ENCODE data around the gene PLXNA4. TPM values are rescaled to one million over a fixed set of nuclear protein-coding genes. Genes with fewer than 3 reads are reported as not detected.

PLXNA4 gene
- polyA plus RNA-seq, 1 donor (not counting 4 experiments of a cell fraction or from before 2014, with no cell fraction given): 0.01 TPM

DNA sequence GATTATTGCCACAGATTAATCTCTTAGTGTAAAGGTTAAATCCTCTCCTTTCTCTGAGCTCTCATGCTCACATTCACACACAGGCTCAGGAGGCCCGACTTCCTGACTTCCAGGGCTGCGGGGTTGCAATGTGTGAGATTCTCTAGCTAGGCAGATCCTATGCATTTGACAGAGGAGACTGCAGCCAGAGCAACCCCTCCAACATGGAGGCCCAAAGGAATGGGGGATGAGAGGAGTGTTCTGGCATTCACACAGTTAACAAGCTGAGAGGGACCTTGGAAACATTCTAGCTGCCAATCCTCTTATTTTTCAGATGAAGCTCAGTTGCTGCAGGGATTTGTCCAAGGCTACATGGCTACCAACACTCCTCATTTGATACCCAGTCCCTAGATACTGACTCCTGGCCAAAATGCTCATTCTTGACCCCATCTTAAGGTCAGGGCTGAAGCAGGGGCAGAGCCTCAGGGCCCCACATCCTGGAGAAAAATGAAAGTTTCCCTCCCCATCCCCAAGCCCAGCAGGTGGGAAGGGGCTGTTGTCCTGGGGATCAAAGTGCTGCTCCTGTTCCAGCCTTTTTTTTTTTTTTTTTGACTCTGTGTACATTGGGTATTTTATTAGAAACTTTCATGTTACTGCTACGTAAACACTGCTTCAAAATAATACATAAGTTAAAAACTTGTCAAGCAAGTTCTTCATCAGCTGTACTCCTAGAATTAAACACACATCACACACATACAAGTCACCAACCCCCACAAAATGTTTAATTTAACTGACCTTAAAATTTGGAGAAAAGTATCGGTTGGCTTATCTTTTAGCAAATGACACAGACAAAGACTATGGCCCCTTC lies 325.6 kb downstream of the PLXNA4 start:
- TF ChIP-seq, protein P1, sequence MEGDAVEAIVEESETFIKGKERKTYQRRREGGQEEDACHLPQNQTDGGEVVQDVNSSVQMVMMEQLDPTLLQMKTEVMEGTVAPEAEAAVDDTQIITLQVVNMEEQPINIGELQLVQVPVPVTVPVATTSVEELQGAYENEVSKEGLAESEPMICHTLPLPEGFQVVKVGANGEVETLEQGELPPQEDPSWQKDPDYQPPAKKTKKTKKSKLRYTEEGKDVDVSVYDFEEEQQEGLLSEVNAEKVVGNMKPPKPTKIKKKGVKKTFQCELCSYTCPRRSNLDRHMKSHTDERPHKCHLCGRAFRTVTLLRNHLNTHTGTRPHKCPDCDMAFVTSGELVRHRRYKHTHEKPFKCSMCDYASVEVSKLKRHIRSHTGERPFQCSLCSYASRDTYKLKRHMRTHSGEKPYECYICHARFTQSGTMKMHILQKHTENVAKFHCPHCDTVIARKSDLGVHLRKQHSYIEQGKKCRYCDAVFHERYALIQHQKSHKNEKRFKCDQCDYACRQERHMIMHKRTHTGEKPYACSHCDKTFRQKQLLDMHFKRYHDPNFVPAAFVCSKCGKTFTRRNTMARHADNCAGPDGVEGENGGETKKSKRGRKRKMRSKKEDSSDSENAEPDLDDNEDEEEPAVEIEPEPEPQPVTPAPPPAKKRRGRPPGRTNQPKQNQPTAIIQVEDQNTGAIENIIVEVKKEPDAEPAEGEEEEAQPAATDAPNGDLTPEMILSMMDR (optimal IDR thresholded peaks at IDR 0.05 in 1 of 3, IDR thresholded peaks at IDR 0.05 in 1 of 3, conservative IDR thresholded peaks at IDR 0.05 in 1 of 3; ENCODE audit: extremely low read depth in 1 of 3, insufficient read depth in 2 of 3, low read length in 3 of 3): no peak
- TF ChIP-seq EZH2 (IDR thresholded peaks at IDR 0.05; ENCODE audit: low read length): no peak
- H2AFZ ChIP-seq (ENCODE audit: control insufficient read depth, low read length): no peak overlapping the region
- no peak for FAIRE-seq
- no peak overlapping the region for H3K4me2 ChIP-seq (ENCODE audit: control insufficient read depth, extremely low read depth, insufficient read depth, low read depth, low read length)
- no peak overlapping the region for H3K27ac ChIP-seq (ENCODE audit: control insufficient read depth, insufficient read depth, low read length)
- H3K4me3 ChIP-seq (ENCODE audit: control insufficient read depth in 2 of 3, extremely low read depth in 1 of 3, insufficient read depth in 2 of 3, low read depth in 1 of 3, low read length in 3 of 3): no peak overlapping the region
- no peaks in the 10 kb centered on the region for H3K79me2 ChIP-seq (ENCODE audit: control insufficient read depth, insufficient read depth, low read length)
- no peaks in the 10 kb centered on the region for H3K36me3 ChIP-seq (ENCODE audit: control insufficient read depth in 2 of 2, extremely low read depth in 1 of 2, insufficient read depth in 2 of 2, low read length in 2 of 2)
- DNase-seq (ENCODE audit: low read depth, low spot score): no peak
- peaks cover 15% of the 10 kb centered on the region for H3K27me3 ChIP-seq (ENCODE audit: control insufficient read depth, extremely low read depth, insufficient read depth, low read length)
- peaks cover 4% of the 10 kb centered on the region for H3K4me1 ChIP-seq (ENCODE audit: control insufficient read depth, extremely low read depth, insufficient read depth, low read length)
- H3K9ac ChIP-seq (ENCODE audit: control insufficient read depth, extremely low read depth, insufficient read depth, low read length): no peak overlapping the region
- H4K20me1 ChIP-seq (ENCODE audit: control insufficient read depth, extremely low read depth, insufficient read depth, low read length): no peaks in the 10 kb centered on the region
- no peaks in the 10 kb centered on the region for H3K9me3 ChIP-seq (ENCODE audit: control insufficient read depth, low read depth, low read length)
- dilution Hi-C loops (cut with MboI; ENCODE audit: extremely low pct_ligation_motif_present, low sequenced_read_pairs): no loop called here
- no peaks in the 10 kb centered on the region for H3K9me1 ChIP-seq (ENCODE audit: control insufficient read depth, extremely low read depth, insufficient read depth, low read length)

DNA sequence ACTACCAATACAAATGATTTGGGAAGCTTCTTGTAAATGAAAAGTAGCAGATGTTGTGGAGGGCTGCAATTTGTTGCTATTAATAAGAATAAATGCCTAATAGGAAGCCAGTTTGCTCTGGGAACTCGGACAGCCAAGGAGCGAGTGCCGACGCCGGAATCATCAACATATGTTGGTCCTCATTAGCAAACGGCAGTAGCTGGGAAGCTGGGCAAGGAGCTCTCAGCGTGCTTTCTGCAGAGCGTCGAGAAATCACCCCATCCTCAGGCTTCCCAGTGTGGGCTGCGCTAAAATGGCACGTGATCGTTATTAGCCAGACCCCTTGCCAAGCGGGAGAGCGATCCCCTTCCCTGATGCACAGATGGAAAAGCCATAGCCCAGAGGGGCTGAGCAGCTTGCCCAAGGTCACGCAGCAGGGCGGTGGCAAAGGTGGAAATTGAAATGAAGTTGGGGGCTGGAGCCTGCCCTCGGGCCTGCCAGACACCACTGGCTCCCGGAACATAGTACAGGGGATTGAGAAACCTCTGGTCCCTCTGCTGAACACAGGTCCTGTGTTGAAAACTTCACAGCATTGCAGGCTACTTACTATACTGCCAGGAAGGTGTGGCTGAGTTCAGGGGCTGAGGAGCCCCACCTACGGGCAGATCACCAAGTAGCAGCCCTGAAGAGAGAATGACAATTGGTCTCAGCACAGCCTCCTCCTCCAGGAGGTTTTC lies 326.9 kb downstream of the PLXNA4 start:
- H3K9me1 ChIP-seq (ENCODE audit: control insufficient read depth, extremely low read depth, insufficient read depth, low read length): no peaks in the 10 kb centered on the region
- no peaks in the 10 kb centered on the region for H4K20me1 ChIP-seq (ENCODE audit: control insufficient read depth, extremely low read depth, insufficient read depth, low read length)
- no peak overlapping the region for H3K9ac ChIP-seq (ENCODE audit: control insufficient read depth, extremely low read depth, insufficient read depth, low read length)
- no peak for DNase-seq (ENCODE audit: low read depth, low spot score)
- no peak overlapping the region for H2AFZ ChIP-seq (ENCODE audit: control insufficient read depth, low read length)
- H3K36me3 ChIP-seq (ENCODE audit: control insufficient read depth in 2 of 2, extremely low read depth in 1 of 2, insufficient read depth in 2 of 2, low read length in 2 of 2): no peaks in the 10 kb centered on the region
- H3K9me3 ChIP-seq (ENCODE audit: control insufficient read depth, low read depth, low read length): no peaks in the 10 kb centered on the region
- no peak for FAIRE-seq
- no peak overlapping the region for H3K27ac ChIP-seq (ENCODE audit: control insufficient read depth, insufficient read depth, low read length)
- no peaks in the 10 kb centered on the region for H3K79me2 ChIP-seq (ENCODE audit: control insufficient read depth, insufficient read depth, low read length)
- peaks cover 2% of the 10 kb centered on the region for H3K4me1 ChIP-seq (ENCODE audit: control insufficient read depth, extremely low read depth, insufficient read depth, low read length)
- TF ChIP-seq, protein P1 (optimal IDR thresholded peaks at IDR 0.05 in 1 of 3, IDR thresholded peaks at IDR 0.05 in 1 of 3, conservative IDR thresholded peaks at IDR 0.05 in 1 of 3; ENCODE audit: extremely low read depth in 1 of 3, insufficient read depth in 2 of 3, low read length in 3 of 3): peak; percentile 42 to 61 (median 43)
- TF ChIP-seq EZH2 (IDR thresholded peaks at IDR 0.05; ENCODE audit: low read length): no peak
- dilution Hi-C loops (cut with MboI; ENCODE audit: extremely low pct_ligation_motif_present, low sequenced_read_pairs): no loop called here
- H3K4me2 ChIP-seq (ENCODE audit: control insufficient read depth, extremely low read depth, insufficient read depth, low read depth, low read length): no peak overlapping the region
- H3K4me3 ChIP-seq (ENCODE audit: control insufficient read depth in 2 of 3, extremely low read depth in 1 of 3, insufficient read depth in 2 of 3, low read depth in 1 of 3, low read length in 3 of 3): no peak overlapping the region
- H3K27me3 ChIP-seq (ENCODE audit: control insufficient read depth, extremely low read depth, insufficient read depth, low read length): peaks cover 12% of the 10 kb centered on the region

Measured in keratinocyte (primary cell).